NB4 (cell line): ENCODE results near the gene RELL1.

Source experiments
- MAX ChIP-seq: IDR thresholded peaks from 2 replicates; pipeline ENCODE4 v1.6.1; 2011; ENCODE audit warnings: low read depth, low read length
- POLR2A ChIP-seq: IDR thresholded peaks from 2 replicates; pipeline ENCODE4 v1.6.1; 2011; ENCODE audit warnings: mild to moderate bottlenecking; ENCODE audit not compliant: insufficient read length; ENCODE audit errors: extremely low read depth
- TF ChIP-seq, protein P1 (sequence below): IDR thresholded peaks from one replicate; pipeline ENCODE4 v1.5.1; 2012; ENCODE audit warnings: low read depth, low read length

DNA sequence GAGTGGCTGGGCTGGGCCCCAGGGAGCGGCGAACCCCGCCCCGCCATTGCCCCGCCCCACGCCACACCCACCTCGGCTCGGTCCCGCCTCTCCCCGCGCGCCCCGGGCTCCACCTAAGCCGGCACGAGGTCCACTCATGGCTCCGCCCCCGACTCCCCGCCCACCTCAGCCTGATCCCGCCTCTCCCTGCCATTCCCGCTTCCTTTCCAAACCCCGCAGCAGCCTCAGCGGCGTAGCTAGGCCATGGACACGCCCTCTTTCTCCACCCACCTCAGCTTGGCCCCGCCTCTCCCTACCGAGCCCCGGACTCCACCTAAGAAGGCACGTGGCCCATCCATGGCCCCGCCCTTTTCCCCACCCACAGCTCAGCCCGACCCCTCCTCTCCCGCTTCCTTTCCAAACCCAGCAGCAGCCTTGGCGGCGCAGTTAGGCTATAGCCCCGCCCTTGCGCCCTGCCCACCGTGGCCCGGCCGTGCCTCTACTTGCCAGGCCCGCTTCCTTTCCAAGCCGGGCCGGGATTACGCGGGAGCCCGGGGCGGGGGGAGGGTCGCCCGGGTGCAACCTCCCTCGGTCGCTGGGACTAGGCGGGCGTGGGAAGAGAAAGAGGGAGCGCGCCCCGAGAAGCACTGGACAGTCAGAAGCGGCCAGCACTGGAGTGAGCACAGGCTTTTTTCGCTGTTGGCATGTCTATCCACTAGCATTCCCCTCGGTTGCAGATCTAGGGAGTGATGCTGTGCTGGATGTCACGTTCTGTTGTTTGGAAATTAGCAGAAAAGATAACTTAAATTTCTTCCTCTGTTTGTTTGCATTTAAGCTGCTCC is at the start of gene RELL1:
- TF ChIP-seq POLR2A (no peak), MAX (peak; percentile 97)
- TF ChIP-seq, protein P1, sequence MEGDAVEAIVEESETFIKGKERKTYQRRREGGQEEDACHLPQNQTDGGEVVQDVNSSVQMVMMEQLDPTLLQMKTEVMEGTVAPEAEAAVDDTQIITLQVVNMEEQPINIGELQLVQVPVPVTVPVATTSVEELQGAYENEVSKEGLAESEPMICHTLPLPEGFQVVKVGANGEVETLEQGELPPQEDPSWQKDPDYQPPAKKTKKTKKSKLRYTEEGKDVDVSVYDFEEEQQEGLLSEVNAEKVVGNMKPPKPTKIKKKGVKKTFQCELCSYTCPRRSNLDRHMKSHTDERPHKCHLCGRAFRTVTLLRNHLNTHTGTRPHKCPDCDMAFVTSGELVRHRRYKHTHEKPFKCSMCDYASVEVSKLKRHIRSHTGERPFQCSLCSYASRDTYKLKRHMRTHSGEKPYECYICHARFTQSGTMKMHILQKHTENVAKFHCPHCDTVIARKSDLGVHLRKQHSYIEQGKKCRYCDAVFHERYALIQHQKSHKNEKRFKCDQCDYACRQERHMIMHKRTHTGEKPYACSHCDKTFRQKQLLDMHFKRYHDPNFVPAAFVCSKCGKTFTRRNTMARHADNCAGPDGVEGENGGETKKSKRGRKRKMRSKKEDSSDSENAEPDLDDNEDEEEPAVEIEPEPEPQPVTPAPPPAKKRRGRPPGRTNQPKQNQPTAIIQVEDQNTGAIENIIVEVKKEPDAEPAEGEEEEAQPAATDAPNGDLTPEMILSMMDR: no peak
